HG03095 (cell line): ENCODE measurements around the gene C15orf40.
"Not testable (repeated sequence)": the region's sequence is repeated elsewhere in the genome, so short reads cannot be mapped to it uniquely, and the experiment has no call there.

Experiments used
- ATAC-seq: cut with Tn5 transposase; IDR thresholded peaks from one replicate; pipeline ENCODE4 v1.9.1; 2021; ENCODE audit warnings: moderate library complexity; ENCODE audit not compliant: unreplicated experiment

The C15orf40 gene

GRCh38 chr15:82952158-82953081 is 59.0 kb downstream of the C15orf40 start, which contains the start of gene HOMER2:
Gene HOMER2, minus strand, starts transcription at chr15:82952720. Its CDS starts 185 bp downstream, at chr15:82952535.
- no peak for ATAC-seq

DNA sequence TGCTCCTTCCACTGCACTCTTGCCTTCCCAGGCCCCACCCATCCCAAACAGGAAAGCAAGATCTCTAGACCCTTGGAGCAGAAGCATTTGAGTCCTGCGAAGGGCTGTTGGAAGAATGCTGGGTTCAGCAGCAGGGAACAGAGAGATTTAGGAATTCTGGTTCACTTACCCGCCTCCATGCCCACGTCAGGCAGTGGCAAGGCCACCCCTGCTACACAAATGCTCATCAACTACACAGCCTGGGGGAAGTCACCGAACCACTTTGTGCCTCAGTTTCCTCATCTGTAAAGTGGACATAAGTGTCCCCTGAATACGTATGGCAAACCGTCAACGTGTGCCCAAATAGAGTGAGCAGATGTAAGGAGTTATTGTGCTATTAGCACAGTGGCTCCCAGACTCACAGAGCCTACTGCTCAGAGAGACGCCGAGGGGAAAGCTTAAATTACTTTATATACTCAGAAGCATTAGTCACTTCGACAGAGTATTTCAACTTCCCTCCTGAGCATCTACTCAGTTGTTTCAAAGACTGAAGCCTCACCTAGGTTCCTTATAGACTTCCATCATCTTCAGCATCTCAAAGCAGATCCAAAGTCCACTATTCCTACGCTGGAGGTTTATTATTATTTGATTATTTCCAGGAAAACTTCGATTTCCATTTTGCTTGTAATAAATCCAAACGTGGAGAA is 59.8 kb downstream of the C15orf40 start:
- no peak for ATAC-seq

GRCh38 chr15:82950746-82951370 is 60.6 kb downstream of the C15orf40 start:
- ATAC-seq, result no peak

GRCh38 chr15:82950295-82950694 is 61.1 kb downstream of the C15orf40 start:
- ATAC-seq, result no peak

DNA sequence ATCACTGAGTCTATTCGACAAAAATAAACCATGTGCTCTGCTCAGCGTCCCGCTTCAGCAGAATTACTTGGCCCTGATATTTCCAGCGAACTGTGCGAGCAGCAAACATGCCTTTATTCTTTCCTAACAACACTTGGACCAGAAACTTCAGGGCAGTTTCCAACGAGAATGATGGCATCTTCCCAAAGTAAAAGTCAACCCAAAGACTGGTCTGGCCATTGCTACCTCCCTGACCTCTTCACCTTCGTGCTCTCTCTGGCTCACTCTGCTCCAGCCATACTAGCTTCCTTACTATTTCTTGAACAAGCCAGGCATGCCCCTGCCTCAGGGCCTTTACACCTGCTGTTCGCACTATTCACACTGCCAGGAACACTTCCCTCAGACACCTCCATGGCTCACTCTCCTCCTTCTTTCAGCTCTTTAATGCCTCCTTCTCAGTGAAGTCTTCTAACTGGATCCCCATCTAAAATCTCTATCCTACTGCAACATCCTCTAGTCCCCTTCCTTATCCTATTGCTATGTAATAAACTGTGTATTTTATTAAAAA is 65.2 kb downstream of the C15orf40 start:
- no peak for ATAC-seq

DNA sequence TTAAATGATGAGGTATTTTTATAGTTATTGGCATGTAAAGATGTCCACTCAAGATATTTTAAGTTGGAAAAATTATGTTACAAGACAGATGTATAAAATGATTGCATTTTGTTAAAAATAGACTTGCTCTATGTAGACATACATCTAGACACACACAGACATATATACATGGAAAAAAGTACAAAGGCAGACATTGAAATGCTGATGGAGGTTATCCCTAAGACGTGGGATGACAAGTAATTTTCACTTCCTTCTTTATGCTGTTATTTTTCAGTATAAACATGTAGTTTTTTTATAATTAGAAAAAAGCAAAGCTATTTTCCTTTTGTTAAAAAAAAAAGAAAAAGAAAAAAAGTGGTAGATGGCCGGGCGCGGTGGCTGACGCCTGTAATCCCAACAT is 66.1 kb downstream of the C15orf40 start:
- no peak for ATAC-seq

DNA sequence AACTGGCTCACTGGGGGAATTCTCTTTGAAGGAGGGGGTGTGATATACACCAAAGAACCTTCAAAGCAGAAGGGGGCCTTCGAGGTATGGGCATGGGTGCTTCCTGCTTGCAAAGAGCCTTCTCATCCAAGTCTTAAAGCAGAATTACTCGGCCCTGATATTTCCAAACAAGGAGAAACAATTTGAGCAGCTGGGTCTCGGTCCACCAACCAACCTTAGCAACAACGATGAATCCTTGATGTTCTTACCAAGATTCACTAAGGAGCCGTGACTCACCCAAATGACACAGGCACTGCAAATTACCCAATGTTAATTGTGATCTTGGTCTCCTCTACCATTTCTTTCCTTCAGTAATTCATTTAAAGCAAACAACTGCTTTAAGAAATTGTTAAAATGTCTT is 66.6 kb downstream of the C15orf40 start:
- ATAC-seq, result no peak

DNA sequence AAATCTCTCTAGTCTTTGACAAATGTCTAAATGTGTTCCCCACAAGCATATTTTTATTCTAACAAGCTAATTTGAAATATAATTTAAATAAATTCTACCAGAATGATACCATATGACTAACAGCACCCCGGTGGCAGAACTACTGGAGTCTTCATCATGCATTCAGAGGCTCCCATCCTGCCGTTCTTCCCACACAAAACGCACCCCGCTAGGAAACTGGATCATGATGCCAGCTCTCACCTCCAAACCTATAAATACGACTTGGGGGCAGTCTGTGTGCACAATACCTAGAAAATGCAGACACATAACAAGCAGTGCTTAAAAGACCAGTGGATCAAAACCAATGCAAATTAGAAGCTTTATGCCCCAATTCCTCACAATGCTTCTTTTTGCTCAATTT is 67.4 kb downstream of the C15orf40 start:
- no peak for ATAC-seq

DNA sequence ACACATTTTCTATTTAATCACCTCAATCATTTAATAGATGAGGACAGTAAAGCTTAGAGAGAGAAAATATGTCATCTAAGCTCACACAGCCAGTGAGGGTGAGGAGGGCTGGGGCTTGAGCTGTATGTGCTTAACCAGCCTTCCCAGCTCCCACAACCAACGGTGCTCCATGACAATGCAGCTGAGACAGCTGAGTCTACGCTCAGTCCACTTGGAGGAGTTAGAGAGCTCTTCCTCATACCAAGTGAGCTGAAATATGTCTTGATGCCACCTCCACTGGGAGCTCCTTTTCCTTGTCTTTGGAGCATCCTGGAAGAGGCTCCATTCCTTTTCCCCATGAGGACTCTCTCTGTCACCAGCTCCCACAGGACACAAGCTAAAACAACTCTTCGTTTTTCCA is 68.3 kb downstream of the C15orf40 start:
- no peak for ATAC-seq

- ATAC-seq, result no peak
These were observed 68.7 kb downstream of the C15orf40 start for GRCh38 chr15:82942691-82943090.

DNA sequence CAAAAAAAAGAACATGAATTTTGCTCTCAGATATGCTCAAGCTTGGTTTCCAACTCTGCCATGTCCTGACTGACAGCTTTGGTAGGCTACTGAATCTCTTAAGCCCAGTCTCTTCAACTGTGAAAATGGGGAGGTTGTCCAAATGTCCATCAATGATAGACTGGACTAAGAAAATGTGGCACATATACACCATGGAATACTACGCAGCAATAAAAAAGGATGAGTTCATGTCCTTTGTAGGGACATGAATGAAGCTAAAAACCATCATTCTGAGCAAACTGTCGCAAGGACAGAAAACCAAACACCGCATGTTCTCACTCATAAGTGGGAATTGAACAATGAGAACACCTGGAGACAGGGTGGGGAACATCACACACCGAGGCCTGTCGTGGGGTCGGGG is 71.8 kb downstream of the C15orf40 start:
- not testable (repeated sequence) for ATAC-seq
